Activated CD4-positive, alpha-beta memory T cell treated with anti-CD3 and anti-CD28 coated beads for 36 hours (primary cell): ENCODE results near the gene FUT8. TPM values are rescaled to one million over a fixed set of nuclear protein-coding genes. Genes with fewer than 3 reads are reported as not detected.
"Not testable (repeated sequence)": the region's sequence is repeated elsewhere in the genome, so short reads cannot be mapped to it uniquely, and the experiment has no call there.

ENCODE experiments used
- CTCF ChIA-PET: fragments of 350-600 bp; sonication (Branson Sonifier 250); formaldehyde crosslinking; loops from one replicate; lab custom pipeline; 2021; ENCODE audit warnings: antibody characterized with exemption, inconsistent platforms; lab: Charles Lee
- POLR2A ChIA-PET: fragments of 350-600 bp; sonication (Branson Sonifier 250); formaldehyde crosslinking; loops from one replicate; lab custom pipeline; 2021; ENCODE audit warnings: antibody characterized with exemption; lab: Charles Lee
- DNase-seq: peaks from one replicate; pipeline ENCODE4 v3.0.0-alpha.2; 2020
- H3K27ac Mint-ChIP-seq: one replicate; pipeline ENCODE4 v1.8.0; 2021; ENCODE audit warnings: mixed read lengths
- H3K27me3 Mint-ChIP-seq: one replicate; pipeline ENCODE4 v1.8.0; 2021; ENCODE audit warnings: mixed read lengths
- H3K36me3 Mint-ChIP-seq: one replicate; pipeline ENCODE4 v1.8.0; 2021; ENCODE audit warnings: mixed read lengths
- H3K4me1 Mint-ChIP-seq: one replicate; pipeline ENCODE4 v1.8.0; 2021; ENCODE audit warnings: low read depth, mixed read lengths
- H3K4me3 Mint-ChIP-seq: one replicate; pipeline ENCODE4 v1.8.0; 2021; ENCODE audit warnings: mild to moderate bottlenecking, mixed read lengths
- H3K9me3 Mint-ChIP-seq: one replicate; pipeline ENCODE4 v1.8.0; 2021; ENCODE audit warnings: mixed read lengths
- intact Hi-C: fragments of 100-400 bp; cut with micrococcal nuclease; formaldehyde crosslinking; loops from one replicate; pipeline ENCODE4 v1.15.1; 2023
- total RNA-seq, 2 experiments: library from RNA; stranded (reverse); gene quantifications; one replicate each; pipeline ENCODE4 v1.2.3, GENCODE V29; 2021

The FUT8 gene
- total RNA-seq, 2 experiments from 2014 or later = 50.7 to 51.4 TPM

DNA sequence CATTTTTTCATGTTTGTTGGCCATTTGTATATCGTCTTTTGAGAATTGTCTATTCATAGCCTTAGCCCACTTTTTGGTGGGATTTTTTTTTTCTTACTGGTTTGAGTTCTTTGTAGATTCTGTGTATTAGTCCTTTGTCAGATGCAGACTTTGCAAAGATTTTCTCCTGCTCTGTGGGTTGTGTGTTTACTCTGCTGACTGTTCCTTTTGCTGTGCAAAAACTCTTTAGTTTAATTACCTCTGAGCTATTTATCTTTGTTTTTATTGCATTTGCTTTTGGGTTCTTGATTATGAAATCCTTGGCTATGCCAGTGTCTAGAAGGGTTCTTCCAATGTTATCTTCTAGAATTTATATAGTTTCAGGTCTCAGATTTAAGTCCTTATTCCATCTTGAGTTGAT lies 220.0 kb downstream of the FUT8 start:
- intact Hi-C loops = loop anchor here (10.0 kb wide), 1 partner anchor 68 kb away; no protein-coding TSS in a partner anchor
- Mint-ChIP-seq H3K4me1 (peaks cover 24% of the 10 kb centered on the region), H3K27me3 (no peaks in the 10 kb centered on the region), H3K9me3 (peaks cover 7% of the 10 kb centered on the region), H3K4me3 (no peak overlapping the region), H3K27ac (no peak overlapping the region), H3K36me3 (peaks cover 36% of the 10 kb centered on the region)
- ChIA-PET CTCF (no interaction called here), POLR2A (no interaction called here)
- no peak for DNase-seq

DNA sequence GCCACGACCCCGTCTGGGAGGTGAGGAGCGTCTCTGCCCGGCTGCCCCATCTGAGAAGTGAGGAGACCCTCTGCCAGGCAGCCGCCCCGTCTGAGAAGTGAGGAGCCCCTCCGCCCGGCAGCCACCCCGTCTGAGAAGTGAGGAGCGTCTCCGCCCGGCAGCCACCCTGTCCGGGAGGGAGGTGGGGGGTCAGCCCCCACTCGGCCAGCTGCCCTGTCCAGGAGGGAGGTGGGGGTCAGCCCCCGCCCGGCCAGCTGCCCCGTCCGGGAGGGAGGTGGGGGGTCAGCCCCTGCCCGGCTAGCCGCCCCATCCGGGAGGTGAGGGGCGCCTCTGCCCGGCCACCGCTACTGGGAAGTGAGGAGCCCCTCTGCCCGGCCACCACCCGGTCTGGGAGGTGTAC lies 221.1 kb downstream of the FUT8 start:
- peaks cover 32% of the 10 kb centered on the region for H3K4me1 Mint-ChIP-seq
- POLR2A ChIA-PET, H3K27ac Mint-ChIP-seq, H3K4me3 Mint-ChIP-seq, H3K27me3 Mint-ChIP-seq, CTCF ChIA-PET, H3K9me3 Mint-ChIP-seq, DNase-seq: not testable (repeated sequence)
- intact Hi-C loops = loop anchor here (10.0 kb wide), 1 partner anchor 69 kb away; no protein-coding TSS in a partner anchor
- peaks cover 38% of the 10 kb centered on the region for H3K36me3 Mint-ChIP-seq

DNA sequence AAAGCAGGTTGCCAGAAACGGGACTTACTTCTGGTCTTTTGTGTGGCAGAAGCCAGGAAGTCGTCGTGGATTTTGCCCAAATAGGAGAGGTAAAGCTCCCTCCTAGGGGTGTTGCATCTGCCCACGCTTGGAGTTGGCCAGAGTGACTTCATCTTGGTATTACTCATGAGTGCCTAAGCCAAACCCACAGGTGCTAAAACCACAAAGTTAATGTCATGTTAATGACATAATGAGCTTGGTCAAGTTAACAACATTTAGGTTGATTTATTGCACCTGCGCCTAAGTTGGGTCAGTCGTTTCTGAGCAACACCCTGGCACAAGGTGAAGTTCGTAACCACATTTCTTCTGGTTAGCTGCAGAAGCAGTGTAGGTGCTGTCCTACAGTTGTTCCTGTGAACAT lies 225.2 kb downstream of the FUT8 start:
- ChIA-PET POLR2A (interaction anchor here (1.8 kb wide), 1 partner anchor 67 kb away, joined by 5 read pairs; no protein-coding TSS in a partner anchor), CTCF (interaction anchor here (0.8 to 1.2 kb wide), 2 partner anchors 223 to 651 kb away, joined by 3 read pairs; no protein-coding TSS in a partner anchor)
- Mint-ChIP-seq H3K36me3 (peaks cover 27% of the 10 kb centered on the region), H3K9me3 (peaks cover 7% of the 10 kb centered on the region), H3K4me3 (no peak overlapping the region), H3K27ac (no peak overlapping the region), H3K4me1 (peaks cover 36% of the 10 kb centered on the region), H3K27me3 (no peaks in the 10 kb centered on the region)
- DNase-seq = peak; percentile 68
- intact Hi-C loops = loop anchor here (10.0 kb wide), 1 partner anchor 73 kb away; no protein-coding TSS in a partner anchor

DNA sequence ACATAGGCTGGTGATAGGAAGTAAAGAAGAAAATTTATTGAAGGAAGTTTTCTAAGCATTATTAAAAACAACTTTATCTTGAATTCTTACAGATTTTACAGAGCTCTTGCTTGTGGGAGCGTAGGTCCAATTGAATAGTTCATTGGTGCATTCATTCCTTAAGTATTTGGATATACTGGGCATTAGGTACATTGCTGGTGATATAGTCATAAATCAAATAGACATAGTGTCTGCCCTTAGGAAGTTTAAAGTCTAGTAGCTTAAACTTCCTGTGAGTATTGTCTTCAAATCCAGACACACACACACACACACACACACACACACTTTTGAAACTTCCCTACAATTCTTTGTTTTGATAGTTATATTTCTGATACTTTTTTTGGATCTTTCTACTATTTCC lies 226.7 kb downstream of the FUT8 start:
- Mint-ChIP-seq H3K9me3 (peaks cover 7% of the 10 kb centered on the region), H3K27me3 (no peaks in the 10 kb centered on the region), H3K4me1 (peaks cover 36% of the 10 kb centered on the region), H3K36me3 (peaks cover 22% of the 10 kb centered on the region), H3K4me3 (no peak overlapping the region), H3K27ac (no peak overlapping the region)
- ChIA-PET POLR2A (no interaction called here), CTCF (no interaction called here)
- intact Hi-C loops = loop anchor here (10.0 kb wide), 1 partner anchor 74 kb away; no protein-coding TSS in a partner anchor
- no peak for DNase-seq

DNA sequence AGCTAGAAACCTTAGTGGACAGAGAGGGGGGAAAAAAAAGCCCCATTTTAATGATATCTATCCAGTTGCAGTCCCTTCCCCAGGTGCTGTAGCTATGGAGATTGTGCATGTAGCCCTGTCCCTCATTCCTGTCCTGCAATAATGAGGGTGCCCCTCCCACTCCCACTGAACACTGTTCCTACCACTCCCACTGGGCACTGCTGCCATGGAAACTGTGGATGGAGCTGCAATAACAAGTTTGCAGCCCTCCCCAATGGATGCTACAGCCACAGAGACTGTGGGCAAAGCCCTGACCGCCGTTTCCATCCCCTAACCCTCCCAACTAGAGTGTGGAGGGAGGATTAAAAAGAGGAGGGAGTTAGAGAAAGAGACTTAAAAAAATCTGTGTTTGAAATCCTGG lies 238.3 kb downstream of the FUT8 start:
- peaks cover 13% of the 10 kb centered on the region for H3K36me3 Mint-ChIP-seq
- CTCF ChIA-PET = no interaction called here

DNA sequence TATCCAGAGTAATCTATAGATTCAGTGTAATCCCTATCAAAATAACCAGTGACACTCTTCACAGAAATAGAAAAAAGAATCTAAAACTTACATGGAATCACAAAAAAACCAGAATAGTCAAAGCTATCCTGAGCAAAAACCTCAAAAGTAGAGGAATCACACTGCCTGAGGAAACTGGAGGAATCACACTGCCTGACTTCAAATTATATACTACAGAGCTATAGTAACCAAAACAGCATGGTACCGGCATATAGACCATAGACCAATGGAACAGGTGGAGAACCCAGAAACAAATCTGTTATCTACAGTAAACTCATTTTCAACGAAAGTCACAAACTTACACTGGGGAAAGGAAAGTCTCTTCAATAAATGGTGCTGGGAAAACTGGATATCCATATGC lies 244.0 kb downstream of the FUT8 start:
- Mint-ChIP-seq H3K4me1 (no peaks in the 10 kb centered on the region), H3K27me3 (no peaks in the 10 kb centered on the region), H3K9me3 (peaks cover 12% of the 10 kb centered on the region), H3K4me3 (no peak overlapping the region), H3K27ac (no peak overlapping the region), H3K36me3 (peaks cover 8% of the 10 kb centered on the region)
- ChIA-PET POLR2A (no interaction called here), CTCF (no interaction called here)
- DNase-seq = no peak
- intact Hi-C loops = no loop called here

More for the DNA sequence above, 238.3 kb downstream of the FUT8 start:
- intact Hi-C loops = no loop called here
- POLR2A ChIA-PET = no interaction called here
- Mint-ChIP-seq H3K9me3 (peaks cover 5% of the 10 kb centered on the region), H3K27ac (no peak overlapping the region), H3K4me3 (no peak overlapping the region), H3K4me1 (no peaks in the 10 kb centered on the region), H3K27me3 (no peaks in the 10 kb centered on the region)
- DNase-seq = no peak

DNA sequence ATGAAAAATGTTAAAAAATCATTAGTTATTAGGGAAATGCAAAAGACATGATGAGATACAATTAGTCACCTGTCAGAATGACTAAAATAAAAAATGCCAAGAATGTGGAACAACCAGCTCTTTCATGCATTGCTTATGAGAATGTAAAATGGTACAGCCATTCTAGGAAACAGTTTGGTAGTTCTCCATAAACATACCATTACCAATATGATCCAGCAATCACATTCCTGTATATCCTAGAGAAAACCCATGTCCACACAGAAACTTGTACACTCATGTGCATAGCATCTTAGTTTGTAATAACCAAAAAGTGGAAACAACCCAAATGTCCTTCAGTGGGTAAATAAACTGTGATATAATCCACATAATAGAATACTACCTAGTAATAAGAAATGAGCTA lies 245.7 kb downstream of the FUT8 start:
- intact Hi-C loops = no loop called here
- no peaks in the 10 kb centered on the region for H3K27me3 Mint-ChIP-seq
- no peak overlapping the region for H3K4me3 Mint-ChIP-seq
- no peak overlapping the region for H3K27ac Mint-ChIP-seq
- peaks cover 12% of the 10 kb centered on the region for H3K9me3 Mint-ChIP-seq
- H3K36me3 Mint-ChIP-seq = peaks cover 5% of the 10 kb centered on the region
- POLR2A ChIA-PET = no interaction called here
- no peak for DNase-seq
- CTCF ChIA-PET = no interaction called here
- H3K4me1 Mint-ChIP-seq = no peaks in the 10 kb centered on the region

DNA sequence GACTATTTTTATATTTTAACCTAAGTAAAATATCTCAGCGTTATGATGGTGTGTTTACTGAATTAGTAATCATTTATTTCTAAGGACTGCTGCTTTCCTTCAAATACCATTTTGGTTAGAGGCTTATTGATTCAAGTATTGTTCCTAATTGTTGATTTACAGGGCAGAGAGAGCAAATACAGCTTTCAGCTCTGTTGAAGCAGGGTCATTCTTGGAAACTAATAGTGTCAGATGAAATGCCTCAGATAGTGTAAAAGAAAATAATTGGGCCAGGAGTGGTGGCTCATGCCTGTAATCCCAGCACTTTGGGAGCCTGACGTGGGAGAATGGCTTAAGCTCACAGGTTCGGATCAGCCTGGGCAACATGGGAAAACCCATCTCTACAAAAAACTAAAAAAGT lies 249.3 kb downstream of the FUT8 start:
- peaks cover 3% of the 10 kb centered on the region for H3K36me3 Mint-ChIP-seq
- H3K4me1 Mint-ChIP-seq = no peaks in the 10 kb centered on the region
- CTCF ChIA-PET = interaction anchor here (2.7 kb wide), 1 partner anchor 163 kb away, joined by 8 read pairs; no protein-coding TSS in a partner anchor
- intact Hi-C loops = no loop called here
- H3K27ac Mint-ChIP-seq = no peak overlapping the region
- no peak overlapping the region for H3K4me3 Mint-ChIP-seq
- no peaks in the 10 kb centered on the region for H3K27me3 Mint-ChIP-seq
- DNase-seq = no peak
- no peaks in the 10 kb centered on the region for H3K9me3 Mint-ChIP-seq
- POLR2A ChIA-PET = no interaction called here

DNA sequence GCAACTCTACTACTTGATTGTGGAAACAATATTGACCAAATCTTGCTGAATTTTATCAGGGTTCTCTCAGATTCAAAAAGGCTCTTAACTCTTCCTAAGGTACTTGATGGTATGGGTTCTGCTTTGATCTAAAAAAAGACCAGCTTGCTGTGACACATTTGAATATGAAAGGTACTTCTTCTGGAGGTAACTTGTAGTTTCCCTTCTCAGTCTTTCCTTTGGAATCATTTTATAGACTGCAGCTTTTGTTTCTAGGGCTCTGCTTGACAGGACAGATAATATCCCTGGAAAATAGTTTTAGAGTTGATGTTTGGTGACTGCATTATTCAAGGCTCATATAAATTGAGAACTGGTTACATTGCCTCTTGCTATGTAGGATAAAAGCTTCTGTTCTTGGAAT lies 251.9 kb downstream of the FUT8 start:
- ChIA-PET POLR2A (no interaction called here), CTCF (interaction anchor here (2.7 kb wide), 1 partner anchor 160 kb away, joined by 8 read pairs; no protein-coding TSS in a partner anchor)
- no peaks in the 10 kb centered on the region for H3K4me1 Mint-ChIP-seq
- peaks cover 3% of the 10 kb centered on the region for H3K36me3 Mint-ChIP-seq
- H3K4me3 Mint-ChIP-seq = no peak overlapping the region
- DNase-seq = no peak
- no peaks in the 10 kb centered on the region for H3K9me3 Mint-ChIP-seq
- intact Hi-C loops = no loop called here
- no peaks in the 10 kb centered on the region for H3K27me3 Mint-ChIP-seq
- no peak overlapping the region for H3K27ac Mint-ChIP-seq

DNA sequence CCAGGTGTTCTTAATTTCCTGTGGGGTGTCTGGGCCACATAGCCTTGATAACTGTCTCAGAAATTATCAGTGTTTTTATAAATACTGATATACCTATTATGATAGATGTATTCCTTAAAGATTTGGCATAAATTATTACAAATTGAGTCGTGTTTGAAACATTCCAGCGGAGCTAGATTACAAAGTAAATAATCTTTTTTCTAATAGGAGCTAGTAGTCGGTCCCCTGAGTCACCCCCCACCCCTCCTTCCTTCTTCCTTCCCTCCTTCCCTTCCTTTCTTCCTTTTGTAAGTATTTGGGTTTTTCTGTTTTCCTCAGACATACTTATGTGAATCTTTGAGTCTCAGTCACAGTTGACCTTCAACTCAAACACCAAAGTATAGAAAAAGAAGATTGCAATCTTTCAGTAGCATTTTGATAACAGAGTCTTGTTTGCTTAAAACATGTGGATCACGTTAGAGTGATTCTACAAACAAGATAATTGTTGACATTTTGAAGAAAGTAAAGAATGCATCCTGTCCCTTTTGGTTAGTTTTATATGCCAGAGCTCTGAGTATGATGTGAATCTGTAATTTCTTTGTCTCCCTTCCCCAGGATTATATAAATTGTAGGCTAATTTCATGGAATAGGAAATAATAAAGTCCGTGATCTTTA lies 264.0 kb downstream of the FUT8 start:
- DNase-seq = no peak
- Mint-ChIP-seq H3K27ac (no peak overlapping the region), H3K4me3 (no peak overlapping the region), H3K9me3 (no peaks in the 10 kb centered on the region), H3K27me3 (no peaks in the 10 kb centered on the region), H3K36me3 (peaks cover 6% of the 10 kb centered on the region), H3K4me1 (no peaks in the 10 kb centered on the region)
- intact Hi-C loops = no loop called here
- CTCF ChIA-PET = interaction anchor here (1.2 kb wide), 1 partner anchor 285 kb away, joined by 3 read pairs; no protein-coding TSS in a partner anchor
- POLR2A ChIA-PET = no interaction called here

DNA sequence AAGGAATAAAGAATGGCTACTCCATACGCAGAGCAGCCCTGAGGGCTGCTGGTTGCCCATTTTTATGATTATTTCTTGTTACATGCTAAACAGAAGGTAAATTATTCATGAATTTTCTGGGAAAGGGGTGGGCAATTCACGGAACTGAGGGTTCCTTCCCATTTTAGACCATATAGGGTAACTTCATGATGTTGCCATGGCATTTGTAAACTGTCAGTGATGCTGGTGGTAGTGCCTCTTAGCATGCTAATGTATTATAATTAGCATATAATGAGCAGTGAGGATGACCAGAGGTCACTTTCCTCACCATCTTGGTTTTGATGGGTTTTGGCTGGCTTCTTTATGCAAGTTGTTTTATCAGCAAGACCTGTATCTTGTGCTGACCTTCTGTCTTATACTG lies 273.0 kb downstream of the FUT8 start:
- ChIA-PET CTCF (interaction anchor here (0.9 kb wide), 1 partner anchor 20 kb away, joined by 3 read pairs; no protein-coding TSS in a partner anchor), POLR2A (no interaction called here)
- DNase-seq = no peak
- H3K27me3 Mint-ChIP-seq = no peaks in the 10 kb centered on the region
- H3K4me3 Mint-ChIP-seq = no peak overlapping the region
- peaks cover 19% of the 10 kb centered on the region for H3K36me3 Mint-ChIP-seq
- H3K27ac Mint-ChIP-seq = no peak overlapping the region
- intact Hi-C loops = no loop called here
- H3K9me3 Mint-ChIP-seq = peaks cover 5% of the 10 kb centered on the region
- H3K4me1 Mint-ChIP-seq = peaks cover 2% of the 10 kb centered on the region

DNA sequence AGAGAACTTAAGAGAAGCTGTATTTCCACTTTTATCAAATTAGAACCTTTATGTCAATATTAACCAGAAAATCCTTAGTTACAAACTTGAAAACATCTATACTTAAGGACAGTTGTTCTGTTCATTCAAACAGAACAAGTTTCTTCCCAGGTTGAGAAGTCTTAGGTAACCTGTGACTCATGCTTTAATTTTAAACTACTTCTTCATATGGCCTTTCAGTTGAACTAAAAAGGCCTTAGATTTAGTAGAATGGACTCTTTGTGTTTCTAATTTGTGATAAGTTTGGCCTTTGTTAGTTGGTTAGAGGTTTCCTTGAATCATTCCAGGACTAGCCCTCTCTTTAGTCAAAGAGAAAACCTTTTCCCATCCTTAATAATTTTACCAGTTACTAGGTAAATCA lies 274.2 kb downstream of the FUT8 start:
- Mint-ChIP-seq H3K4me3 (no peak overlapping the region), H3K27me3 (no peaks in the 10 kb centered on the region), H3K36me3 (peaks cover 20% of the 10 kb centered on the region), H3K27ac (no peak overlapping the region), H3K9me3 (peaks cover 5% of the 10 kb centered on the region), H3K4me1 (peaks cover 2% of the 10 kb centered on the region)
- DNase-seq = no peak
- ChIA-PET CTCF (no interaction called here), POLR2A (no interaction called here)
- intact Hi-C loops = no loop called here

DNA sequence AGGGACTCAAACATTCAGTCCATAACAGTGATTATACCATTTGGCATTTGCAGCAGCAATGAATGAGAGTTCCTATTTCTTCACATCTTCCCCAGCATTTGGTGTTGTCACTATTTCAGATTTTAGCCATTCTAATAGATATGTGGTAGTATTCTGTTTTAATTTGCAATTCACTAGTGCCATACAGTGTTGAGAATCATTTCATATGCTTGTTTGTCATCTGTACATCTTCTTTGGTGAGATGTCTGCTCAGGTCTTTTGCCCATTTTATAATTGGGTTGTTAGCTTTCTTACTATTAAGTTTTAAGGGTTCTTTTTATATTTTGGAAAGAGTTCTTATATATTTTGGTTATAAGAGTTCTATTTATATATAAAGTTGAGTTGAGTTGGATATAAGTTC lies 276.5 kb downstream of the FUT8 start:
- Mint-ChIP-seq H3K27me3 (no peaks in the 10 kb centered on the region), H3K4me1 (peaks cover 2% of the 10 kb centered on the region), H3K4me3 (no peak overlapping the region), H3K9me3 (peaks cover 7% of the 10 kb centered on the region), H3K27ac (no peak overlapping the region), H3K36me3 (peaks cover 23% of the 10 kb centered on the region)
- intact Hi-C loops = no loop called here
- POLR2A ChIA-PET = no interaction called here
- CTCF ChIA-PET = no interaction called here
- no peak for DNase-seq
